Measurements from ENCODE around the gene PTH1R. TPM values are rescaled to one million over a fixed set of nuclear protein-coding genes. Genes with fewer than 3 reads are reported as not detected.

The PTH1R gene
- total RNA-seq, 1 donor, result under 0.01 TPM

DNA sequence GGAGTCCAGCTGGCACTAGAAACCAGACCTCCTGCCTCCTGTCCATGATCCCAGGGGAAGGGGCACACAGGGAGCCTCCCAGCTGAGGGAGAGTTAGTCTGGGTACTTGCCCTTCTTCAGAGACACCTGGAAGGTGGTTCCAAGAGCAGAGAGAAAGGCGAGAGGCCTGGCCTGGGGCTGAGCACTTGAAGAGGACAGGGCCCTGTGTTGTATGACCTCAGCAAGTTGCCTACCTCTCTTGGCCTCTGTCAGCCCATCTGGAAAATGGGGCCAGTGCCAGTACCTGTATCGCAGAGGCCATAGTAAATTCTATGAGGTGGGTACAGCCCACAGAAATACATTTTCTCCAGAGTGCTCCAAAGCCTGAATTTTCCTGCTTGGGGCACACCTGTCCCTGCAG, 19.5 kb downstream of the PTH1R start:
- DNase-seq (ENCODE audit: low read depth in 2 of 3, low spot score in 2 of 3), result no peak

DNA sequence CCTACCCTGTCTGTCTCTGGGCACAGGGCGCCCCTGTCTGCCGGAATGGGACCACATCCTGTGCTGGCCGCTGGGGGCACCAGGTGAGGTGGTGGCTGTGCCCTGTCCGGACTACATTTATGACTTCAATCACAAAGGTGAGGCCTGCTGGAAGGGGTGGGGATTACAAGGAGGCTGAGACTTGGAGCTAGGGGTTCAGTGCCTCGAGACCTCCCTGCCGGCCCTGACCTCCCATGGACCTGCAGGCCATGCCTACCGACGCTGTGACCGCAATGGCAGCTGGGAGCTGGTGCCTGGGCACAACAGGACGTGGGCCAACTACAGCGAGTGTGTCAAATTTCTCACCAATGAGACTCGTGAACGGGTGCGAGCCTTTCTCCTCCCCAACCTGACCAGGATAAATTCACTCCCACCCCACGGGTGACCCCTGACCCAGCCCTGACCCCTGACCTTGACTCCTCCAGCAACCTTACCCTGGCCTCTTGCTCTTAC, 20.4 kb downstream of the PTH1R start:
- DNase-seq (ENCODE audit: low read depth in 2 of 3, low spot score in 2 of 3), result no peak

DNA sequence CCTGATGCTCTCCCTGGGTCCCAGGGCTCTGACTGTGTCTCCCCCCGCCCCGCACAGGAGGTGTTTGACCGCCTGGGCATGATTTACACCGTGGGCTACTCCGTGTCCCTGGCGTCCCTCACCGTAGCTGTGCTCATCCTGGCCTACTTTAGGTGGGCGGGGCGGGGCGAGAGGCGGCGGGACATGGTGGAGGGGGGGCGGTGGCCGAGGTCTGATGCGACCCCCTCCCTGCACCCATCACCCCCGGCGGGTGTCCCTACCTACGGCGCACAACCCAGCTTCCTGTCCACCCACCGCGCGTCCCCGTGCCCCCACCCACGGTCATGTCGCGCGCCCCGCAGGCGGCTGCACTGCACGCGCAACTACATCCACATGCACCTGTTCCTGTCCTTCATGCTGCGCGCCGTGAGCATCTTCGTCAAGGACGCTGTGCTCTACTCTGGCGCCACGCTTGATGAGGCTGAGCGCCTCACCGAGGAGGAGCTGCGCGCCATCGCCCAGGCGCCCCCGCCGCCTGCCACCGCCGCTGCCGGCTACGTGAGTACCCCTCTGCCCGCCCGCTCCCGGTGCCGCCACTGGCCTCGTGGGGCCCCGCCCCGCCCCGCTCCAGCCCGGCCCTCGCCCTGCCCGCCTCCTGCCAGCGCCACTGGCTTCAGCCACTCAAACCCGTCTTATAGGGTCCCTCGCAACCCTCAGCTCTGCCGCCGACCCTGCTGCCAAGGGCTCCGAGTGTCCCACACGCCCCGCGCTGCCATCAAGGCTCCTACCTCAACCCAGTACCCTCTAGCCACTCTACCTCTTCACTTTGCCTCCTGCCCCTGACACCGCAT, 21.0 kb downstream of the PTH1R start:
- peak in 2 of 3 donors; percentile 22 to 29 for DNase-seq (ENCODE audit: low read depth in 2 of 3, low spot score in 2 of 3)

DNA sequence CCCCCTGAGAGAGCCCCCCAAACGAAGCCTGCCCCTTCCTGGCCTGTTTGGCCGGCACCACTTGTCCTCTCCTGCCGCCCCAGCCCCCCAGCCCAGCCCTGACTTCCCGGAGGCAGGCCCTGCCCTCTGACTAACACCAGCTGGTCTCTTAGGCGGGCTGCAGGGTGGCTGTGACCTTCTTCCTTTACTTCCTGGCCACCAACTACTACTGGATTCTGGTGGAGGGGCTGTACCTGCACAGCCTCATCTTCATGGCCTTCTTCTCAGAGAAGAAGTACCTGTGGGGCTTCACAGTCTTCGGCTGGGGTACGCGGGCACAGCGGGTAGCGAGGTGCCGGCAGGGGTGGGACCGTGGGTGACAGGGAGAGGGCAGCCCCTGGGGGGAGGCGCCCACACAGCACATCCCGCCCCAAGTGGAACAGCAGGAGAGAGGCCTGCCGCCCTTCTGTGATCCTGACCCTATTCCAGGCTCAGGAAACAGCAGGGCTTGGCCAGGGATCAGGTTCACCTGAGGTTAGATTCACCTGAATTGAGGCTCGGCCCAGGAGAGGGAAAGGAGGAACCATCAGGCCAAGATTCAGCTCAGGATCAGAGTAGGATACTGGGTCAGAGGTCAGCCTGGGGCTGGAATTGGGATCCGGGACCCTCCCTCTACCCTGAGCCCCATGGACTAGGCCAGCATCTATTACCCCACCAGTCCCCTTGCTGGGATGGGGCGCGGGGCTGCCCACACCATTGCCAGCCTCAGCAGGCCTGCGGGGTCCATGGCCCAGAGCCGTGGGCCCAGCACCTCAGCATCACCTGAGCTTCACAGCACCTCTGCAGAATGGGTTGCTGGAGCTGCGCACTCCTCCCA, 21.9 kb downstream of the PTH1R start:
- no peak for DNase-seq (ENCODE audit: low read depth in 2 of 3, low spot score in 2 of 3)

DNA sequence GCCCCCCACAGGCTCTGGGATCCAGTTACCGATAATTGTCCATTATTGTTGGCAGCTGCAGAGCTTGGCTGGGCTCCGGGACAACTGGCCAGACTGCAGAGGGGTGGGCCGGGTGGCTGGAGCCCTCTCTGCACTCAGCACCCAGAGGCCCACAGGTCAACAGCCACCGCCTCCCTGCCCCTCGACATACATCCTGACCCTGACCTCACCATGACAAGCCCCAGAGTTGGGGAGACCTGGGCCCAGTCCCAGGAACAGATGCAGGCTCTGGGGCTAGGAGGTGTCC, 22.4 kb downstream of the PTH1R start:
- no peak for DNase-seq (ENCODE audit: low read depth in 2 of 3, low spot score in 2 of 3)

DNA sequence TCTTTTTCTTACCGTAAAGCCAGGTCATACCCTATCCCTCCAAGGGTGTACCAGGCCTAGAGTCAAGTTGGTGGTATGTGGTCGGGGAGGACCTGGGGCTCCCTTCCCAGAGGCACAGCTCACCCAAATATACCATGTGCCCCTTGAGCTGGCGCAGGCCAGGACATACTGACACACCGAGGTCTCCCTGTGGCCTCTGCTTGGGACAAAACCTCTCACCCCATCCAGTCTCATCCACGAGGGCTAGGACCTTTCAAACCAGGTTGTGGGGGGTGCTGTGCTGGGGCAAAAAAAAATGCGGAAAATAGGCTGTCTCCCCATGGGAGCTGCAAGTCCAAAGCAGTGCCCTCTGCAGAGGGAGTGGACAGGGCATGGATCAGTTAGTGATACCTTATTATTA, 22.8 kb downstream of the PTH1R start:
- no peak for DNase-seq (ENCODE audit: low read depth in 2 of 3, low spot score in 2 of 3)

DNA sequence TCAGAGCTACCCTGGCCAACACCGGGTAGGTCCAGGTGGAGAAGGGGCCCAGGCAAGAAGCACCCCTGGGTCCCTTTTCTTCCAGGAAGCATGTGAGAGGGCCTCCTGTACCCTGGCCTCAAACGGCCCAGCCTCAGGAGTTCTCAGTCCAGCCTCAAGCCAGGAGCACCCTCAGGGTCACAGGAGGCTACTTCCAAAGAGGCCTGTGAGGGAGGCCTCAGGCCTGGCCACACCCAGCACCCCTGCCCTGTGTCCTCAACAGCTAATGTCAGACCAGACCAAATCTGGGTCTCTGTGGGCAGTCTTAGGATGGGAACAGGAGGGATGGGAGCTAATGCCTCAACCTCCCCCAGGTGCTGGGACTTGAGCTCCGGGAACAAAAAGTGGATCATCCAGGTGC, 23.5 kb downstream of the PTH1R start:
- DNase-seq (ENCODE audit: low read depth in 2 of 3, low spot score in 2 of 3), result no peak

DNA sequence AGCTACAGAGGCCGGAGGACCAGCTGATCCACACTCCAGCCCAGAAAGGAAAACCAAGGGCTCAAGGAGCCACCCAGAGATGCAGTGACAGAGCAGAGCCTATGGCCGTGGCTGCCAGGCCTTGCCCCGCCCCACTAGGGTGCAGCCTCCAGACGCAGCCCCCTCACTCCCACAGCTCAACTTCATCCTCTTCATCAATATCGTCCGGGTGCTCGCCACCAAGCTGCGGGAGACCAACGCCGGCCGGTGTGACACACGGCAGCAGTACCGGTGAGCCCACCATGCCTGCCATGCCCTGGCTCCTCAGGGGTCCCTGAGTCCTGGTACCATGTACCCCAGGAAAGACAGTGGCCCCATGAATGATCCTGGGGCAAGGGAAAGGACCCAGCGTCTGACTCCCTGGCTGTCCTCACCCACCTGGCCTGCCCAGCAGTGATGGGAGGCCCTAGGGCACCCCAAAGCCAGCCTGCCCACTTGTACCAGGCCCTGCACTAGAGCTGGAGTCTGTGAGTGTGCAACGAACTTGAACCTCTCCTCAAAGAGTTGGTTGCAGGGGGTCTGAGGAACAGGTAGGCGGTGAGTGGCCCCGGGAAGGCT, 24.2 kb downstream of the PTH1R start:
- DNase-seq (ENCODE audit: low read depth in 2 of 3, low spot score in 2 of 3), result no peak

DNA sequence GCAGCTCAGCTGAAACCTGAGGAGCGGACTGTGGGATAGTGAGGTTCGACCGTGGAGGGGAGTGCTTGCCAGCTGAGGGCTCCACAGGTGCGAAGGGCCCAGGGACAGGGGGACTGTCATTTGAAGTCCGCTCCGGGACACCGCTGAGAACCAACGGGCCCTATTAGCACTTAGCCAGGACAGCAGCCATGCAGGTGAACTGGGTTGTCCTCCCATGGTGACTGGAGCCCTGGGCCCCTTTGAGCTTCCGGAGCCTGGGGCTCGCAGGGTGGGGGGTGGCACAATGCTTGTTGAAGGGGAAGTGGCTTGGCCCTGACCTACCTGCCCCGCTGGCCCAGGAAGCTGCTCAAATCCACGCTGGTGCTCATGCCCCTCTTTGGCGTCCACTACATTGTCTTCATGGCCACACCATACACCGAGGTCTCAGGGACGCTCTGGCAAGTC, 24.7 kb downstream of the PTH1R start:
- DNase-seq (ENCODE audit: low read depth in 2 of 3, low spot score in 2 of 3), result no peak

DNA sequence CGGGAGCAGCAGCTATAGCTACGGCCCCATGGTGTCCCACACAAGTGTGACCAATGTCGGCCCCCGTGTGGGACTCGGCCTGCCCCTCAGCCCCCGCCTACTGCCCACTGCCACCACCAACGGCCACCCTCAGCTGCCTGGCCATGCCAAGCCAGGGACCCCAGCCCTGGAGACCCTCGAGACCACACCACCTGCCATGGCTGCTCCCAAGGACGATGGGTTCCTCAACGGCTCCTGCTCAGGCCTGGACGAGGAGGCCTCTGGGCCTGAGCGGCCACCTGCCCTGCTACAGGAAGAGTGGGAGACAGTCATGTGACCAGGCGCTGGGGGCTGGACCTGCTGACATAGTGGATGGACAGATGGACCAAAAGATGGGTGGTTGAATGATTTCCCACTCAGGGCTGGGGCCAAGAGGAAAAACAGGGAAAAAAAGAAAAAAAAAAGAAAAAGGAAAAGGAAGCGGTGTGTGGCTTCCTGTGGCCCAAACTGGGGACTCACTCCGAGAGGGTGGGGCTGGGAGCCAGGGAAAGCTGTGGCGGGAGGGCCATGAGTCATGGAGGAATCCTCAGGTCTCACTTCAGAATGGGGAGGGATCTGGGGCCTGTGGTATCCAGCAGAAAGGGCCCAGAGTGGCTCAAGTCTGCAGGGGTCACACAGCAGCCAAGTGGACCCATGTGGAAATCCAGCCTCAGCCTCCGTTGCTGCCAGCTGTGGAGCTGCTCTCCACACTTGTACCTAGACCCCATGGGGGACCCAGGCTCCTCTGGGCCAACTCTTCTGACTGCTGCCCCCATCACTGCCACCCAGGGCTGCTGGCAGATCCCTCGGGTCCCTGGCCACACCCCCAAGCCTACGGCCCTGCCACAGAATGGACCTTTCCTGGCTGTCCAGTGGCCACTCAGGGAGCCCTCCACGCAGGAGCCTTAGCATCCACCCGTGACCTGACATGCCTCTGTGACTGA, 26.1 kb downstream of the PTH1R start:
- no peak for DNase-seq (ENCODE audit: low read depth in 2 of 3, low spot score in 2 of 3)

DNA sequence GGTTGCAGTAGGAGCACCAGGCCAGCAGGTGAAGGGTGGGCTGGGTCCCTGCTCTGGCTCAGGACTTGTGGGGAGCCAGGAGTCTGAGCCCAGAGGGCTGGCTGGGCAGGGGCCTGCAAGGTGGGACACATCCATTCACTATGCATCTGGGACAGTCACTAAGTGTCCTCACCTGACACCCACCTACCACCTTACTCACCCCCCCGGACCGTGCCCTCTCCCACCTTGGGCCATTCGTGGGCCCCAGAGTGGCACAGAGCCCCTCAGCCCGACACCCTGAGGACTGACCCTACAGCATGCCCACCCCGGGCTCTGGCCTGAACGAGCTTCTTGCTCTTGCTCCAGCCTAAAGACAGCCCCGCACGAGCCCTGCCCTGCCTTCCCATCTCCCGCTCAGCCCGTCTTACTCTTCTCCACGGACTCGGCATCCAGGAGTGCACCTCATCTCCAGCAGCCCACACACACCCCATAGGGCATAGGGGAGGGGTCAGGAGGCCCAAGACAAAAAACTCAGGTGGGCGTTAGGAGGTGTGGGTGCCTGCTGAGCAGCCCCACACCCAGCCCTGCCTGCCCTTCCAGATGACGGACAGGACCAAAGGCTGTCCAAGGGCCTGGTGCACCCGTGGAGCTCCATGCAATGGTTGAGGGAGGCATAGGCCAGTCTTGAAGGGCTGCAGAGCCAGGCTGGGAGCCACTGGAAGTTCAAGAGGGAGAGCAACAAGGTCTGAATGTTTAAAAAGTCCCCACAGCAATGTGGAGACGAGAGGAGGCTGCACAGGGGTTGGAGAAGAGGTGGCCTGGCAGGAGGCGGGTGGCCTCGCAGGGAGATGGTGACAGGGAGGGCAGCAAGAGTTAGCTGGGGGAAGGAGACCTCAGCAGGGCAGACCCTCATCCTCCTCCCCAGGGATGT, 27.0 kb downstream of the PTH1R start:
- DNase-seq (ENCODE audit: low read depth in 2 of 3, low spot score in 2 of 3), result no peak

DNA sequence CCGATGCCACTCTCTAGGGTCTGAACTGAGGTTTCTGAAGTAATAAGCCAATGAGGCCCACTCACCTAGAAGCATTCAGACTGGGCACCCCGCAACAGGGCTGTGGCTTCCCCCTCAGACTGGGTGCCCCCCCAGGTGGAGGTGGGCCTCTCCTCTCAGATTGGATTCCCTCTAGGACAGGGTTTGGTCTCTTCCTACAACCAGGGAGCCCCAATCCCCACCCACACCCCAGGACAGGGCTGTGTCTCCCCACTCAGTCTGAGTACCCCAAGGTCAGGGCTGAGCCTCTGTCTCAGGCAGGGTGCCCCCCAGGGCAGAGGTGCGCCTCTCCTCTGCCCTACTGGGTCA, 27.7 kb downstream of the PTH1R start:
- DNase-seq (ENCODE audit: low read depth in 2 of 3, low spot score in 2 of 3), result no peak

DNA sequence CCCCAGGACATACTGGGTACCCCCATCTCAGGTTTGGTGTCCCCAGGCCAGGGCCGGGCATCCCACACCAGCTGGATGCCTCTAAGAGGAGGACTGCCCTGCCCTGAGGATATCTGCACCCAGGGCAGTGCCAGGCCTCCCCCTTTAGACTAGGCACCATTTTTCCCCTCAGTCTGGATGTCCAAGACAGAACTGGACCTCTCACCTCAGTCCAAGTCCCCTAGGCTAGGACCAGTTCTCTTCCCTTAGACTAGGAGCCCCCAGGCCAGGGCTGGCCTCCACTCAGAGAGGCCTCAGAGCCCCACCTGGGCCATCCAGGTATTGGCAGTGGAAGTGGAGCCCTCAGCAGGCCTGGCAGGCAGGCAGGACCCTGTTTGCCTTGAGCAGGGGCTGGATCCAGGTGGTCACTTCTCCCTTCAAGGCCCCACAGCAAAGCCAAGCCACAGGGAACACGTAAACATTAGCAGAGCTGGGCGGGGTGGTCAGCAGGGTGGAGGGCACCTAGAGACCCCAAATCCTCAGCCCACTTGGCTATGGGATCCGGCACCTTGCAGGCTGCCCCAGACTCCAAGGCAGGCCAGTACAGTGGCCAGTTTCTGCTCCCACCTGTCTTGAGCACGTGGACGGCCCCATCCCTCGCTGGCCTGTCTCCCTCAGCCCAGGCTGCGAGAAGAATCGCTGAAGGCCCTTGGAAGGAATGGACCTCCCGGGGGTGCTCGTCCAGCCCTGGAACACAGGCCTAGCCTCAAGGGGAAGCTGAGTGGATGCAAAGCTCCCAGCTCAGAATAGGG, 28.3 kb downstream of the PTH1R start:
- DNase-seq (ENCODE audit: low read depth in 2 of 3, low spot score in 2 of 3), result no peak

DNA sequence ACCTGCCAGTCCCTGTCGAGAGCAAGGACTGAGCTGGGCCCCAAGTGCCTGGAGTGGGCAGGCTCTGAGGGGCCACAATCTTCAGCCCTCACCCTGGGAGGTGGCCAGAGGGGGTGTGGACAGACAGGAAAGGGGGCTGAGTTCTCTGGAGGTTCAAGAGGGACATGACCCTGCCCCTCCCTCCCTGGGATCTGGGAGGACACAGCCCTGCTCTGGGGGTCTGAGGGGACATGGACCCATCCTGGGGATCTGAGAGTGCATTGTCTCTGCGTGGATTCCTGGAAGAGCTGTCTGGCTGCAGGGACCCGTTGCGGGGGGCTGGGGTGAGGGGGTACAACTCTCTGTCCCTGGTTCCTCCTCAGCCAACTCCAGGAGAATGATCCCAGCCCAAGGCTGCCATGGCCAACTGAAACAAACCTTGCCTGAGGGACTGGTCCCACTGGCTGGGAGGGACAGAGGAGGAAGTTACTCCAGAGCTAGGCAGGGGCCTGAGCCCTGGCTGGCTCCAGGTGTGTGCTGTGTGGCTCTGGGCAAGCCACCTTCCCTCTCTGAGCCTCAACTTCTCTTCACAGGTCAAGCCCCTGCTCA, 29.0 kb downstream of the PTH1R start:
- no peak for DNase-seq (ENCODE audit: low read depth in 2 of 3, low spot score in 2 of 3)

DNA sequence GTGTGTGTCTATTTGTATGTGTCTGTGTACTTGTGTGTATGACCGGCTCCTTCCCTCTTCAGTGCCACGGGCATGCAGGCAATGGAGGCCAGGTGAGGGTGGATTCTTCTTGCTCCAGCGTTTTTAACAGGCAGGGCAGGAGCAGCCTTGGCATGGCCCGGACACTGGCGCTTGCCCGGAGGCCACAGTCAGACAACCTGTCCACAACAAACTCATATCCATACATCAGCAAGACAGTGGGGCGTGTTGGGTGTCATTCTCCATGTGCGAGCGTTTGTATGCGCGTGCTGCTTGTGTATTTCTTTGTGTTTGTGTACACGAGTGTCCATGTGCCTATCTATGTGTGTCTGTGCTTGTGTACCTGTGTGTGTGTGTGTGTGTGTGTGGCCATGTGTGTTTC, 29.8 kb downstream of the PTH1R start:
- no peak for DNase-seq (ENCODE audit: low read depth in 2 of 3, low spot score in 2 of 3)

DNA sequence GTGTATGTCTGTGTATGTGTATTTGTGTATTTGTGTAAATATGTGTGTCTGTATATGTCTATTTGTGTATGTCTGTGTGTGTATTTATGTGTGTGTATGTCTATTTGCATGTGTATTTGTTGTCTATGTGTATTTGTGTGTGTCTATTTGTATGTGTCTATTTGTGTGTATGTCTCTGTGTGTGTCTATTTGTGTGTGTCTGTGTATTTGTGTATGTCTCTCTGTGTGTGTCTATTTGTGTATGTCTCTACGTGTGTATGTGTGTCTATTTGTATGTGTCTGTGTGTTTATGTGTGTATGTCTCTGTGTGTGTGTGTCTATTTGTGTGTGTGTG, 30.4 kb downstream of the PTH1R start:
- DNase-seq (ENCODE audit: low read depth in 2 of 3, low spot score in 2 of 3), result no peak

DNA sequence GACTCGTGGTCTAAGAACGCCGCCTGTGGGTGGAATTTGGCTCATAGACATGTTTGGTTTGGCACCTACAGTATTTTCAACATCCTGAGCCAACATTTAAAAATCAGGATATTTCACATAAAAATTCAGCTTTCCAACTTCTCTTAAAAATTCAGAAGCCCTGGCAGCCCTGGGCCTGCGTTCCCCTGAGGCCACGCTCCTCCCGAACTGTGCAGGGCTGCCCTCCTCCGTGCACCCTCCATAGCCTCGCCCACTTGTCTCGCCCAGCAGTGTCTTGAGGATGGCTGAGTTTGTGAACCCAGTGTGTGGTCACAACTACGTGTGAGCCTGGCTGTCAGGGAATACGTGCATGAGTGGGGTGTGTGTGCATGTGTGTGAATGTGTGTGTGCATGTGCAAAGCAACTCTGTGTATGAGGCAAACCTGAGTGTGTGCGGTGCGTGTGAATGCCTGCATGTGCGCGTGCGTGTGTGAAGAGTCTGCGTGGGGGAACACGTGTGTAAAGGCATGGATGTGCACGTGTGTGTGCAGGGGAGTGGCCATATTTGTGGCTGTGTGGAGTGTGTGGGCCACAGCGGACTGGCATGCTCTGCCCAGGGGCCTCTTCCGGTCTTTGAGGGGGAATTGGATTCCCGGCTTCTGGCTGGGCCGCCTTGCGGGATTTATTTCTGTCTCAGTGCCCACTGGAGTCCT, 30.9 kb downstream of the PTH1R start:
- DNase-seq (ENCODE audit: low read depth in 2 of 3, low spot score in 2 of 3), result no peak

DNA sequence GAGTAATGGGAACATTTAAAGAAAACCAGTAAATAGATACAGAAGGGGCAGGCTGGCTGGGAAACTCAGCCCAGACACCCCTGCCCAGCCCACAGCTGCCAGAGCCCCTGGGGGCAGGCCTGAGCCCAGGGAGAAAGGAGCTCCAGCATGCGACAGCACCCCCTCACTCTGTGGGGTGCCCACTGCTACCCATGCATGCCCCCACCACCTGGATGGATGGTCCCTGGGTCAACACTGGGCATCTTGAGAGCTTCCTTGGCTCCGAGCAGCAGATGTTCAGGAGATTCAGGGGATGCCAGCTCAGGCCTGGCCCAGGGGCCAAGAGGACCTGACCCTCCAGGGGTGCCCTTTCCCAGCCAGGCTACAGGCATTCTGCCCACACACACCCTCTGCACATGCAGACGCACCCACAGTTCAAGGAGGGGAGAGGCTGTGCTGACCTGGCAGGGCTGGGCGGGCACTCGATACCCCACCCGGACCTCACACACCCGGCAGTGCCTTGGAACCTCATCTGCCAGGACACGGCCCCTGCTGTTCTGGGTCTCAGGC, 31.5 kb downstream of the PTH1R start:
- DNase-seq (ENCODE audit: low read depth in 2 of 3, low spot score in 2 of 3), result no peak
